Activated T-helper 17 cell treated with anti-CD3 and anti-CD28 coated beads, Interleukin-2, amount 50 U/mL, for 72 hours (primary cell): ENCODE data around the gene CXCL10. TPM values are rescaled to one million over a fixed set of nuclear protein-coding genes. Genes with fewer than 3 reads are reported as not detected.
"Not testable (repeated sequence)": the region's sequence is repeated elsewhere in the genome, so short reads cannot be mapped to it uniquely, and the experiment has no call there.

ENCODE experiments used
- ATAC-seq: fragments of 150-1000 bp; cut with Tn5 transposase; replicated peaks from 2 replicates; pipeline ENCODE4 v1.10.0; 2021; ENCODE audit warnings: mild to moderate bottlenecking, moderate library complexity
- H3K27ac Mint-ChIP-seq: one replicate; pipeline ENCODE4 v1.8.0; 2022; ENCODE audit warnings: mixed read lengths
- H3K27me3 Mint-ChIP-seq: one replicate; pipeline ENCODE4 v1.8.0; 2022; ENCODE audit warnings: mixed read lengths
- H3K36me3 Mint-ChIP-seq: one replicate; pipeline ENCODE4 v1.8.0; 2022; ENCODE audit warnings: low read depth, mild to moderate bottlenecking, mixed read lengths
- H3K4me1 Mint-ChIP-seq: one replicate; pipeline ENCODE4 v1.8.0; 2022; ENCODE audit warnings: mixed read lengths
- H3K4me3 Mint-ChIP-seq: one replicate; pipeline ENCODE4 v1.8.0; 2022; ENCODE audit warnings: mild to moderate bottlenecking, mixed read lengths
- H3K9me3 Mint-ChIP-seq: one replicate; pipeline ENCODE4 v1.8.0; 2022; ENCODE audit warnings: mixed read lengths
- total RNA-seq, 2 donors: library from RNA; stranded (reverse); gene quantifications; one replicate each; pipeline ENCODE4 v1.2.3, GENCODE V29; 2022

CXCL10 gene
- total RNA-seq, 2 donors from 2014 or later = 1.1 to 3.3 TPM

GRCh38 chr4:76044686-76045085, 21.4 kb upstream of the CXCL10 start:
- not testable (repeated sequence) for H3K4me3 Mint-ChIP-seq, ATAC-seq, H3K9me3 Mint-ChIP-seq, H3K4me1 Mint-ChIP-seq, H3K36me3 Mint-ChIP-seq, H3K27ac Mint-ChIP-seq
- H3K27me3 Mint-ChIP-seq = peaks cover 11% of the 10 kb centered on the region

DNA sequence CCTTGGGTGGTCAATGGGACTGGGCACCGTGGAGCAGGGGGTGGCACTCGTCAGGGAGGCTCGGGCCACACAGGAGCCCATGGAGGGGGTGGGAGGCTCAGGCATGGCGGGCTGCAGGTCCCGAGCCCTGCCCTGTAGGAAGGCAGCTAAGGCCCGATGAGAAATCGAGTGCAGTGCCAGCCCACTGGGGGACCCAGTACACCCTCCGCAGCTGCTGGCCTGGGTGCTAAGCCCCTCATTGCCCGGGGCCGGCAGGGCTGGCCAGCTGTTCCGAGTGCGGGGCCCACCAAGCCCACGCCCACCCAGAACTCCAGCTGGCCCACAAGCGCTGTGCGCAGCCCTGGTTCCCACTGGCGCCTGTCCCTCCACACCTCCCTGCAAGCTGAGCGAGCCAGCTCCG, 20.0 kb upstream of the CXCL10 start:
- H3K9me3 Mint-ChIP-seq, ATAC-seq: not testable (repeated sequence)

GRCh38 chr4:76042241-76042998, 19.1 kb upstream of the CXCL10 start:
- not testable (repeated sequence) for H3K9me3 Mint-ChIP-seq

More for the DNA sequence above, 20.0 kb upstream of the CXCL10 start:
- H3K27ac Mint-ChIP-seq, H3K27me3 Mint-ChIP-seq, H3K4me3 Mint-ChIP-seq, H3K36me3 Mint-ChIP-seq, H3K4me1 Mint-ChIP-seq: not testable (repeated sequence)

DNA sequence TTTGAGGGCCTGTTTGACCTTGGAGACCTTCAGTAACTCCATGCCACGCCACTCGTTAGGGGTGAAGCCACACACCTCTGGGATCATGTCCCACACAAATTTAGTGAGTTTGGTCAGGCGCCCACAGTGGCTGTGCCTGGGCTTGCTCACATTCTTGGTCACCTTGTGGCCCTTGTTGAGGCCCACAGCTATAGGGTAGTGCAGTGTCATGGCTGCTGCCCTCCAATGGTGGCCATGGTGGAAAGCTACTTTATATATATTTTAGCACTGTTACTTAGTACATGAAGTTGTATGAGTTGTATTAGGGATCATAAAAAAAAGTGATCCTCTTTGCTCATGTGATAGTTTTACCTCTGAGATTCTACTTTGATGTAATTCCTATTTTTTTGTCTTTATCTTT, 13.6 kb upstream of the CXCL10 start:
- Mint-ChIP-seq H3K36me3 (no peaks in the 10 kb centered on the region), H3K27ac (no peak overlapping the region), H3K9me3 (no peaks in the 10 kb centered on the region), H3K4me1 (no peaks in the 10 kb centered on the region), H3K27me3 (peaks cover 5% of the 10 kb centered on the region), H3K4me3 (no peak overlapping the region)
- no peak for ATAC-seq

More at GRCh38 chr4:76042241-76042998, 19.1 kb upstream of the CXCL10 start:
- not testable (repeated sequence) for H3K27me3 Mint-ChIP-seq, H3K36me3 Mint-ChIP-seq, H3K4me1 Mint-ChIP-seq
- ATAC-seq = peak; percentile 96
- Mint-ChIP-seq H3K27ac (peak overlapping the region; percentile 81), H3K4me3 (peak overlapping the region; percentile 73)

GRCh38 chr4:76035799-76036380, 12.6 kb upstream of the CXCL10 start, which contains the start of gene CXCL11:
Gene CXCL11 (minus strand): TSS chr4:76036070. CDS start chr4:76035987, 83 bp downstream.
- Mint-ChIP-seq H3K27ac (no peak within 1 kb of the TSS), H3K9me3 (no peaks in the 10 kb centered on the region), H3K27me3 (peaks cover 7% of the 10 kb centered on the region), H3K4me1 (no peaks in the 10 kb centered on the region), H3K4me3 (no peak within 1 kb of the TSS), H3K36me3 (no peaks in the 10 kb centered on the region)
- no peak for ATAC-seq

DNA sequence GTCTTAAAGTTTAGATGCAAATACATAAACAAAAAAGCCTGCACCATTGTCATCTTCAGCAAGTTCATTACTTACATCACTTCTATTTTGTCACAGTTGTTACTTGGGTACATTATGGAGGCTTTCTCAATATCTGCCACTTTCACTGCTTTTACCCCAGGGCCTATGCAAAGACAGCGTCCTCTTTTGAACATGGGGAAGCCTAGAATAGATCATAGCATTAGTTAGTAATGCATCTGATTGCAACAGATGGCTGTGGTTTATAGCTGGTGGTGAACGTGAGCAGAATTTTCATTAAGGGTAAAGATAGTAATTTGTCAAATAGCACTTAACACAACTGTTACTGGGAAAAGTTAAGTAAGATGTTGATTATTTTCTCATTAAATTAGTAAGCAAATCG, 11.8 kb upstream of the CXCL10 start:
- no peaks in the 10 kb centered on the region for H3K36me3 Mint-ChIP-seq
- ATAC-seq = no peak
- no peak overlapping the region for H3K4me3 Mint-ChIP-seq

GRCh38 chr4:76029300-76029699, 6.0 kb upstream of the CXCL10 start:
- Mint-ChIP-seq H3K27me3 (peaks cover 5% of the 10 kb centered on the region), H3K9me3 (no peaks in the 10 kb centered on the region), H3K27ac (no peak overlapping the region), H3K4me3 (no peak overlapping the region), H3K36me3 (no peaks in the 10 kb centered on the region), H3K4me1 (peaks cover 6% of the 10 kb centered on the region)
- no peak for ATAC-seq

More for the DNA sequence above, 11.8 kb upstream of the CXCL10 start:
- H3K4me1 Mint-ChIP-seq = no peaks in the 10 kb centered on the region
- H3K9me3 Mint-ChIP-seq = no peaks in the 10 kb centered on the region
- peaks cover 6% of the 10 kb centered on the region for H3K27me3 Mint-ChIP-seq
- no peak overlapping the region for H3K27ac Mint-ChIP-seq

DNA sequence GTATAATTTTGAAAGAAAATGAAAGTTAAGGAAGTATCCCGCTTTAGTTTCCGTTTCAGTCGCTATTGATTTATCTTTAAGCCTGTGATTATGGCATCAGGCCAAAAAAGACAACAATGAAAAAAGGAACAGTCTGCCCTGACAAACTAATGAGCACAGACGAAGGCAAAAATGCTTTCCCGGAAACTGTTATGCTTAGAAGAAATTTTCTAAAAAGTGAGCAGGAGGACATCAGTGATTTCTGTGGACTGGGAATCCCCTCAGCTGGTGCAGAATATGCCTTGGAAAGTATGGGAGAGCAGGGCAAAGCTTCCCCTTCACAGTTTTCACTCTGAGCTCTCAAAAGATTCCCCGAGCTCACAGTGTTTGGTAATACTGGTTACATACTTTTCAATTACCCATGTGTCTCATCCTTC, 5.1 kb upstream of the CXCL10 start:
- ATAC-seq = no peak
- Mint-ChIP-seq H3K36me3 (no peaks in the 10 kb centered on the region), H3K27ac (no peak overlapping the region), H3K27me3 (peaks cover 3% of the 10 kb centered on the region), H3K4me3 (peak overlapping the region; percentile 26), H3K9me3 (no peaks in the 10 kb centered on the region), H3K4me1 (peaks cover 11% of the 10 kb centered on the region)

DNA sequence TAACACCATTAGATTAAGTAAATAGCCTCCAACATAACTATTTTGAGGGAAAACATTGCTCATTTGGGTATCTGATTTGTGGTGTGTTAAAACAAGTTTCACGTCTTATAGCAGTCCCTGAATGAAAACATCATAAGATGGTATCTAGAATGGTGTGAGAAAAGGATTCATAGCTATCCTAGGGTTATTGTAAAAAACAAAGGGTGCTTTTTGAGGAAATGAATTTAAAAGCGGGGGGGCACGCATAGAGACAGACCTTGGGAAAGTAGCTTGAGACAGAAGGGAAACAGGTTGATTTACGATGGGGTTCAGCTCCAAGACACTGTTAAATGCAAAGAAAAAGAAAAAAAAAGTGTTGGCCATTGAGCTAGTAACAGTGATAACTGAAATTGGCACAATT, 768 bp upstream of the CXCL10 start:
- peak overlapping the region; percentile 57 for H3K27ac Mint-ChIP-seq
- peak; percentile 79 for ATAC-seq
- no peaks in the 10 kb centered on the region for H3K9me3 Mint-ChIP-seq
- H3K27me3 Mint-ChIP-seq = no peaks in the 10 kb centered on the region
- H3K4me1 Mint-ChIP-seq = peaks cover 11% of the 10 kb centered on the region
- H3K4me3 Mint-ChIP-seq = peak overlapping the region; percentile 38
- H3K36me3 Mint-ChIP-seq = no peaks in the 10 kb centered on the region

DNA sequence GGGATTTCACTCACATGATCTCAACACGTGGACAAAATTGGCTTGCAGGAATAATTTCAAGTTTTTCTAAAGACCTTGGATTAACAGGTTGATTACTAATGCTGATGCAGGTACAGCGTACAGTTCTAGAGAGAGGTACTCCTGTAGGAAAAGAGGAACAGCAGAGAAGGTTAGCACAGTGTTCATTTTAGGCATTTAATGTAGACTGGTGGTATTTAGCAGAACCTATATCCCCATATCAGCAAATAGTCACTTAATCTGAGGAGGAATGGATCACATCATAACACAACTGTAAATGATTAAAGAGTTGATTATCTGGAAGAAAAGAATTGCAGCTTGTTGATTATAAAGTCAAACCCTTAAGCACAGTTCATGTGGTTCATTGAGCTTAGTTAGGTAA, 620 bp downstream of the CXCL10 start:
- Mint-ChIP-seq H3K4me3 (no peak overlapping the region), H3K27ac (no peak overlapping the region), H3K27me3 (no peaks in the 10 kb centered on the region), H3K4me1 (peaks cover 11% of the 10 kb centered on the region), H3K36me3 (no peaks in the 10 kb centered on the region), H3K9me3 (no peaks in the 10 kb centered on the region)
- no peak for ATAC-seq

DNA sequence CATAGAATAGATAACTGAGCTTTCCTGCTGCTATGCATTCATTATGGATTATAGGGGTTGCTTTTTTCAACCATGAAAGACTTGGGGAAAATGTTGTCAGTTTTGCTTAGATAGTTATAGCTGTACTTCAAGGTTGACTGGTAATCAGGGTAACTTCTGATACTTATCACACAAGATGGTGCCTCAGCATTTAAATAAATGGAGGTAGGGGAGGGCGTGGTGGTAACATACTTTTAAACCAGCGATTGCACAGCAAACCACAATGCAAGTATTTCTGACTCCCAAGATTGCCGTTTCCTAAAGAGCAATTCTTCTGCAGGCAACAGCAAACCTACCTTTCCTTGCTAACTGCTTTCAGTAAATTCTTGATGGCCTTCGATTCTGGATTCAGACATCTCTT, 1.3 kb downstream of the CXCL10 start:
- Mint-ChIP-seq H3K27me3 (no peaks in the 10 kb centered on the region), H3K4me1 (peaks cover 11% of the 10 kb centered on the region), H3K36me3 (no peaks in the 10 kb centered on the region), H3K4me3 (no peak overlapping the region), H3K9me3 (no peaks in the 10 kb centered on the region), H3K27ac (no peak overlapping the region)
- ATAC-seq = no peak

DNA sequence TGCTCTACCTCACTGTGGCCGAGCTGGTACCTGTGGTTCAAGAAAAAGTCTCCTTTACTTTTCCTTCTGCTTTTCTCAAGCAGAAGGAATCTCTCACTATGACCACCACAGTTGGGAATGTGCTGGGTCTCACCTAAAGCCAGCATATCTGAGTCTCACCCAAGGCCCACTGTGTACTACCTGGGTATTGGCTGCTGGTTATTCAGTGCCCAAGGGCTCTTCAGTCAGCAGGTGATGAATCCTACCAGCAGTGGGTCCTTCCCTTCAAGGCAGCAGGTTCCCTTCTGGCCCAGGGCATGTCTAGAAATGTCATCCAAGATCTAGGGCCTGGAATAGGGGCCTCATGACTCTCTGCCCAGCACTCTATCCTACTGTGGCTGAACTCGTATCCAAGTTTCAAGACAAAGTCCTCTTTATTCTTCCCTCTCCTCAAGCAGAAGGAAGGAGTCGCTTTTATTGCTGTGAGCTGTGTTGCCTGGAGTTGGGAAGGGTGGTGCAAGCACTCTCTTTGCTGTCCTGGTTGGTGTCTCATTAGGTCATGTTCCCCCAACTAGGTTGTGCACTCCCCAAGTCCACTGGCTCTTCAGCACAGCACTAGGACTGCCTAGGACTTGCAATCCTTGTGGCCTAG, 6.1 kb downstream of the CXCL10 start:
- H3K4me3 Mint-ChIP-seq = no peak overlapping the region

DNA sequence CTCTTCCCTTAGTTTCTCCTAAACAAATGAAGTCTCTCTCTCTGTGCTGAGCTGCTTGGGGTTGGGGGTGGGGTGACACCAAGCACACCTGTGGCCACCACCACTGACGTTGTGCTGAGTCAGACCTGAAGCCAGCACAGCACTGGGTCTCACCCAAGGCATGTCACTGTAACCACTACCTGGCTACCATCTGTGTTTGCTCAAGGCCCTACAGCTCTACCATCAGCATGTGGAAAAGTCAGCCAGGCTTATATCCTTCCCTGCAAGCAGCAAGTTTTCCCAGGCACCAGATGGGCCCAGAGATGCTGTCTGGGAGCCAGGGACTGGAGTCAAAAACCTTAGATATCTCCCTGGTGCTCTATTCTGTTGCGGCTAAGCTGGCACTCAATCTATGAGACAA, 6.9 kb downstream of the CXCL10 start:
- no peaks in the 10 kb centered on the region for H3K9me3 Mint-ChIP-seq
- no peaks in the 10 kb centered on the region for H3K4me1 Mint-ChIP-seq
- H3K4me3 Mint-ChIP-seq = no peak overlapping the region
- ATAC-seq = peak; percentile 75
- H3K27ac Mint-ChIP-seq = no peak overlapping the region
- peaks cover 4% of the 10 kb centered on the region for H3K27me3 Mint-ChIP-seq
- H3K36me3 Mint-ChIP-seq = no peaks in the 10 kb centered on the region

More for the DNA sequence above, 6.1 kb downstream of the CXCL10 start:
- no peak overlapping the region for H3K27ac Mint-ChIP-seq
- H3K27me3 Mint-ChIP-seq = peaks cover 4% of the 10 kb centered on the region
- no peak for ATAC-seq
- H3K36me3 Mint-ChIP-seq = no peaks in the 10 kb centered on the region
- no peaks in the 10 kb centered on the region for H3K4me1 Mint-ChIP-seq
- no peaks in the 10 kb centered on the region for H3K9me3 Mint-ChIP-seq

DNA sequence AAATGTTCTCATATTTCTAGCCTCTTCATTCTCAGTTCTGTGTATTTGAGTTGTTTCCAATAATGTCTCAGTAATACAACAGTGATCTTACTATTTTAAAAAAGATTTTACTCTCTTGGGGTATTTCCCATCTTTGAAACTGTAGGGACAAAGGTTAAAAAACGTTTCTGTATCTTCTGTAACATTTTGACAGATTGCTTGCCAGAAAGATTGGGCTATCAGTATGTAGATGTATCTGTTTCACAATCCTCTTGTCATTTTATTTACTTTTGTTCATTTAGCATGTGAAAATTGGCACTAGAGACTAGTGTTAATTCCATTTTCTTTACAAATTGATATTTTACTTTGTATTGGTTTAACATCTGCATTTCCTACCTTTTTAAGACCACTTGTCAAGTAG, 9.8 kb downstream of the CXCL10 start:
- no peaks in the 10 kb centered on the region for H3K4me1 Mint-ChIP-seq
- H3K9me3 Mint-ChIP-seq = no peaks in the 10 kb centered on the region
- H3K27ac Mint-ChIP-seq = no peak overlapping the region
- H3K27me3 Mint-ChIP-seq = peaks cover 6% of the 10 kb centered on the region
- H3K4me3 Mint-ChIP-seq = no peak overlapping the region
- no peak for ATAC-seq
- H3K36me3 Mint-ChIP-seq = no peaks in the 10 kb centered on the region

DNA sequence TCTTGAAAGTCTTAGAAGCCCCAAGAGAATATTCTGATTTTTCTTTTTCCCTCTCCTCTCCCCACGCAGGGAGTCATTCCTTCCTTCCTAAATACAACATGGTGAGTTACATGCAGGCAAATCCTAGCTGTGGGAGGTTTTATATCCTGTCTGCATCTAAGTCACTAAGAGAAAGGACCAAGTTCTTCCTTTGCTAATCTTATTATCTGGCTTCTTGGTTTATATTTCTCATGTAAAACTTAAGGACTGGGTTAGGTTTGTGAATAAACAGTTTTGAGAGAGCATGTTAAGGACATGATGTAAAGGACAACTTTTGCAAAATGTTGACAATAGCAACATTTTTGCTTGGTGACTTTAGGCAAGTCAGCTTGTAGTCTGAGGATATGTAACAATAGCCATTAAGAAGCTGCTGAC, 10.9 kb downstream of the CXCL10 start:
- Mint-ChIP-seq H3K27me3 (peaks cover 7% of the 10 kb centered on the region), H3K36me3 (no peaks in the 10 kb centered on the region), H3K4me3 (no peak overlapping the region), H3K4me1 (no peaks in the 10 kb centered on the region), H3K9me3 (no peaks in the 10 kb centered on the region), H3K27ac (no peak overlapping the region)
- ATAC-seq = no peak
